ES-I3 (cell line): ENCODE measurements around the gene HEATR9.

Experiments
- H3K36me3 ChIP-seq: 2 replicates; pipeline ENCODE4 v1.6.1; 2013; ENCODE audit warnings: mild to moderate bottlenecking, low read length, control low read depth, moderate library complexity; ENCODE audit not compliant: insufficient read depth
- H3K4me1 ChIP-seq: 2 replicates; pipeline ENCODE4 v1.6.1; 2013; ENCODE audit warnings: mild to moderate bottlenecking, control low read depth, low read length; ENCODE audit not compliant: insufficient read depth
- H3K9ac ChIP-seq: 2 replicates; pipeline ENCODE4 v1.6.1; 2013; ENCODE audit warnings: low read depth, mild to moderate bottlenecking, low read length, moderate library complexity
- H3K9me3 ChIP-seq: 2 replicates; pipeline ENCODE4 v1.6.1; 2013; ENCODE audit warnings: mild to moderate bottlenecking, low read length, moderate library complexity; ENCODE audit not compliant: control insufficient read depth, insufficient read depth

The HEATR9 gene

DNA sequence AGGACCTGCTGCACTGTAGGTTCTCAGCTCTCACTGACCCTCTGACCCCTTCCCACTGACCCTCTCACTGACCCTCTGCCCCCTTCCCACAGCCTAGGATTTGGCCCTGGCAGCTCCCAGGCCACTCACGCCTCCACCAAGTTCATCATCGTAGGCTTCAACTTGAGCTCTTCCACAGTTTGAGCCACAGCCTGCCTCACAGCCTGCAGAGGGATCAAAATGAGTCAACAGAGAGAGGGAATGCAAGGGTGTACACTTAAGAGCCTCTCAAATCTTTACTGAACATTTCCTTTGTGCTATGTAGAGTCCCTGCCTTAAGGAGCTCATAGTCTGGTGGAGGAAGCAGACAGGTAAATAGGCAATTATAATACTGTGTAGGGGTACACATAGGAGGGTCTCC lies 12.1 kb downstream of the HEATR9 start:
- Histone ChIP-seq H3K9ac (no peak overlapping the region), H3K4me1 (no peaks in the 10 kb centered on the region), H3K36me3 (peaks cover 4% of the 10 kb centered on the region; the same call in 1 of the 2 replicates)

DNA sequence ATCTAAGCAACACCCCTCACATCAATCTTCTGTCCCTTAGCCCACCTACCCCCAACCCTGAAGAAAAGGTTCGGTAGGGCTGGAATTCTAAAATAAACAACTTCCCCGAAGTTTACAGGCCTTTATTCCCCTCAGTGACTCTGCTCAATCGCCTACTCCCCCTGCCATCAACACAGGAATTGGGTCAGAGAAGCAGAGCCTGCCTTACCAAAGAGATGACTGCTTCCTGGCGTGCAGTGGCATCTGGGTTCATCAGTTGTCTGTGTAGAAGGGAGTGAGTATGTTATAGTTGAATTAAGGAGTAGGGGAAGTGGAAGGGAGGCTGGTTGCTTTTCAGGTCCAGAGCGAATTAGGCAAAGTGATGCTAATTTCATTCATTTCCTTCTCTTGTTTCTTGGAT lies 12.7 kb downstream of the HEATR9 start:
- Histone ChIP-seq H3K9me3 (no peaks in the 10 kb centered on the region), H3K9ac (no peak overlapping the region), H3K36me3 (peaks cover 8% of the 10 kb centered on the region; the same call in 1 of the 2 replicates), H3K4me1 (peaks cover 4% of the 10 kb centered on the region; the same call in 1 of the 2 replicates)

More for the DNA sequence above, 12.1 kb downstream of the HEATR9 start:
- no peaks in the 10 kb centered on the region for H3K9me3 ChIP-seq

DNA sequence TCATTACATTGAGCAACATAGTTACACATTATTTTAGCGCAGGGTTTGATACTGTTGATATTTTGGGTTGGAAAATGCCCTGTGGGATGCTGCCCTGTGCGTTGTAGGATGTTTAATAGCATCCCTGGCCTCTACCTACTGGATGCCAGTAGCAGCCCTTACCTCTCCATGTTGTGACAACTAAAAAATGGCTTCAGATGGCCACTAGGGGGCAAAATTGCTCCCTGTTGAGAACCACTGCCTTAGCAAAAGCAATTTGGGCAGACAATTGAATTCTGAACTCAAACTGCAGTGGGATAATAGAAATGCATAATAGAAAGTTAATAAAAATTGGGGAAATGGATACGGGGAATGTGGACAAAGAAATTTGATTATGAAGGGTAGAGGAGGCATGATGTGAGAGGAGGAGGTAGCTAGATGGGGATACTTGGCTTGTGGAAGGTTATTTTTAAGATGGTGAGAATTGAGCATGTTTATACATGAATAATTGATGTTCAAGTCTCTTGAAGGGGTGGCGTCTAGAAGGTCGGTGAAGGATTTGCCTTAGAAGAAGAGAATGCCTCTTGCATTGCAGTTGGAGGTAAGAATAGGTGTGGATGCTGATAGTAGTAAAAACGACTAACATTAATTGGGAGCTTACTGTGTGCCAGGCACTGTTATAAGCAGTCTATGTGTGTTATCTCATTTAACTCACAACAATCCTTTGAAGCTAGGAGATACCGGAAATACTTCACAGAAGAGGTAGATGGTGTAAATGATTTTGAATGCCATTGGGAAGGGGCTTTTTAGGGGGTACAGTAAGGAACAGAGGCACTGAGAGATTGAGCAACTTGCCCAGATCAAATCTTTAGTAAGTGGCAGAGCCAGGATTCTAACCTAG lies 19.0 kb downstream of the HEATR9 start:
- Histone ChIP-seq H3K36me3 (peaks cover 8% of the 10 kb centered on the region; the same call in 1 of the 2 replicates), H3K9ac (no peak overlapping the region), H3K4me1 (peaks cover 4% of the 10 kb centered on the region; the same call in 1 of the 2 replicates), H3K9me3 (no peaks in the 10 kb centered on the region)

DNA sequence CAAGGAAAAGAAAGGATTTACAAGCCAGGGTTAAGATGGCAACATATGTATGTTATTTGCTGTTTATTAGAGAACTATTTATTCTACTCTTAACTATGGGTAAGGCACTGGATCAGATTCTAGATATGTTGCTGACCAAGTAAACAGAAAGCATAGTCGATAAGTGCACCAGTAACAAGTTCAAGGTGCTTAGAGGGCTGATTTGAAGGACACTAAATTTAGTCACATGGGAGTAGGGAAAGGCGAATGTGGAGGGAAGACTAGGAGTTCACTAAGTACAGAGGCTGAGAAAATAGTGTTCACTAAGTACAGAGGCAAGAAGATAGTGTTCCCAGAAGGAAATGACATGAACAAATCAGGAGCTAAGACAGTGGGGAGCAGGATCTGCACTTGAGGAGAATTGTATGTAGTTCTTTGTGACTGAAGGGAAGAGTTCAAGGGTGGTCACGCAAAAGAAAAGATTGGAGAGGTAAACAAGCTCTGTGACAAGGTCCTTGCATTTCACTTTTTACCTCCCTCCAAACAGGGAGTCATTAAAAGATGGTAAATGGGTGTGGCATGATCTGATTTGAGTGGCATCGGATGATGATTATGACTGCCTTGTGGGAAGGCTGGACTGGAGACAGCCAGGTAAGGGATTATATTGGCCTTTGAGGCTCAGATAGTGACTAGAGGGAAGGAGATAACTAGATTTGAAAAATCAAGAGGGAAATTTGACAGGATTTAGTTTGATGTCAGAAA lies 20.9 kb downstream of the HEATR9 start:
- H3K9ac ChIP-seq = no peak overlapping the region
- H3K9me3 ChIP-seq = no peaks in the 10 kb centered on the region
- H3K4me1 ChIP-seq = peaks cover 4% of the 10 kb centered on the region; the same call in 1 of the 2 replicates
- H3K36me3 ChIP-seq = peaks cover 18% of the 10 kb centered on the region

DNA sequence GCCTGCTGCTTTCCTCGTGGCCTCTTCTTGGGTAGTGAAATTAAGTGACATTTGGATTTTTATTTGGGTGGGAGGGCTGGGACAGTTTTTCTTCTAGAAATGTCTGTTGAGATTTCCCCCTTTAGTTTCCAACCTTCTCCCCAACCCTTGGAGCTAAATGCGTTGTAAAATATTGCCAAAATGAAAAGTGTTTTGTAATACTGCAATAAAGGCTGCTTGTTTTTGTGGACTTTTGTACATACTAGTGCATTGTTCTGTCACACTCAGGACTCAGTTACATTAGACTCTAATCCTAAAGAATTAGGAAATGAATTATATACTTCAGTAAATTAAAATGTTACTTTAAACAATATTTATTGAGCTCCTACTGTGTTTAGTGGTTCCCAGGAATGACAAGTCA lies 21.7 kb downstream of the HEATR9 start:
- Histone ChIP-seq H3K9me3 (no peaks in the 10 kb centered on the region), H3K4me1 (peaks cover 4% of the 10 kb centered on the region; the same call in 1 of the 2 replicates), H3K36me3 (peaks cover 24% of the 10 kb centered on the region), H3K9ac (no peak overlapping the region)

DNA sequence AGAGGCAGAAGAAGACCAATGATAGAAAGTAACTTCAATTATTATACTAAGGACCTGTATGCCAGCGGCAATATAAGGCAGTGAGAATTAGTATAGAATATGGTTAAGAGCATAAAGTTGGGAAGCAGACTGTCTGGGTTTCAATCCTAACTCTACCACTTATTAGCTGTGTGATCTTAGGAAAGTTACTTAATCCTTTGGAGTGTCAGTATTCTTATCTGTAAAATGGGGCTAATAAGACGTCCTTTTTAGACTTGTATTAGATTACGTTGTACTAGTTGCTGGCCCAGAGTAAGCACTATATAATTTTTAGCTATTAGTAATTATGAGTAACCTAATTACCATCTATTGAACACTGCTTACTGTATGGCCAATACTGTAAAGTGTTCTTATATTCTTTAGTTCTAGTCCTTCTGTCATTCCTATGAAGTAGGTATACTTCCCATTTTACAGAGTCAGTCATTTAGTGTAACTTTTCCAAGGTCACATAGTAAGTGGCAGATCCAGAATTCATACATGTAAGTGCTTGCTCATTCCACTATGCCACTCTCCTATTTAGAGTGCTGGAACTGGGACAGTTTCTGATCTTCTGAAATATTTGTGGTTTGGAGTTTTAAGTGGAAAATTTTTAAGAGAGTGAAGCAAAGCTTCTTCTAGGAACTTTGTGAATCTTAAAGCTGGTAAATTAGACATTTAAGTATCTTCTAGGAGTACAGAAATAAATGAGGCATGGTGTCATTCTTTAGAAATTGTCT lies 22.5 kb downstream of the HEATR9 start:
- peaks cover under 1% of the 10 kb centered on the region; the same call in 1 of the 2 replicates for H3K4me1 ChIP-seq
- no peaks in the 10 kb centered on the region for H3K9me3 ChIP-seq
- no peak overlapping the region for H3K9ac ChIP-seq
- H3K36me3 ChIP-seq = peaks cover 26% of the 10 kb centered on the region

DNA sequence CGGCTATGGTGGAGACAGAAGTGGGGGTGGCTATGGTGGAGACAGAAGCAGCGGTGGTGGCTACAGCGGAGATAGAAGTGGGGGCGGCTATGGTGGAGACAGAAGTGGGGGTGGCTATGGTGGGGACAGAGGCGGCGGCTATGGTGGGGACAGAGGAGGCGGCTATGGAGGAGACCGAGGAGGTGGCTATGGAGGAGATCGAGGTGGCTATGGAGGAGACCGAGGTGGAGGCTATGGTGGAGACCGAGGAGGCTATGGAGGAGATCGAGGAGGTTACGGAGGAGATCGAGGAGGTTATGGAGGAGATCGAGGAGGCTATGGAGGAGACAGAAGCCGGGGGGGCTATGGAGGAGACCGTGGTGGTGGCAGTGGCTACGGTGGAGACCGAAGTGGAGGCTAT lies 24.1 kb downstream of the HEATR9 start:
- H3K9ac ChIP-seq = no peak overlapping the region
- H3K9me3 ChIP-seq = no peaks in the 10 kb centered on the region
- no peaks in the 10 kb centered on the region for H3K4me1 ChIP-seq
- peaks cover 24% of the 10 kb centered on the region for H3K36me3 ChIP-seq

DNA sequence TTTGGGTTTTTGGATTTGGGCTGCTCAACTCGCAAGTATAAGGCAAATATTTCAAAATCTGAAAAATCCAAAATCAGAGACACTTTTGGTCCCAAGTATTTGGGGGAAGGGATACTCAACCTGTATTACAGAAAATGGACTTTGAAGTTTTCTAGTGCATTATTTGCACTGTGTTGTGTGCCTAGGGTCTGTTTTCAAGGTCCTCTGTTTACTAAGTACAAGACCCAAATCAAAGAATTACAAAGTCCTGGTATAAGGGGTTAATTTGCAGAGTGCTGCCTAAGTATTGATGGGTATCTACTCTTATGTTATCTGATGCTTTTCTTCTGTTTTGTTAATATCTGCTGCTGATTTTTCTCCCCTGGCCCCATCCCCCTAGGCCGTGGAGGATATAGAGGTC lies 25.0 kb downstream of the HEATR9 start:
- Histone ChIP-seq H3K4me1 (no peaks in the 10 kb centered on the region), H3K36me3 (peaks cover 24% of the 10 kb centered on the region), H3K9ac (no peak overlapping the region), H3K9me3 (no peaks in the 10 kb centered on the region)

DNA sequence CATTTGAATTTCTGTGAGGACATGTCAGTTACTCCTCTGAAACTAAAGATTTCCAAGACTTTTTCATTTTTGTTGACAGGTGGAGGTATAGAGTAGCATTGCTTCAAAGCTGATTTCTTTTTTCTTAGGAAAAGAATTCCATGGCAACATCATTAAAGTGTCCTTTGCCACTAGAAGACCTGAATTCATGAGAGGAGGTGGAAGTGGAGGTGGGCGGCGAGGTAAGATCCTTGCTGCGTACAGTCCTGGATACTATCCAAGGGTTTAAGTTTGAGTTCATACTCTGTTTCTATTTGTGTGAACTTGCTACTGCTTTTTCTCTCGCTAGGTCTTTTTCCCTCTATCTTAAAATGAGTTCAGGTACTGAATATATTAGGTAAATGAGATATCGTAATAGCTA lies 26.5 kb downstream of the HEATR9 start:
- no peaks in the 10 kb centered on the region for H3K4me1 ChIP-seq
- no peak overlapping the region for H3K9ac ChIP-seq
- H3K9me3 ChIP-seq = no peaks in the 10 kb centered on the region
- peaks cover 36% of the 10 kb centered on the region for H3K36me3 ChIP-seq

DNA sequence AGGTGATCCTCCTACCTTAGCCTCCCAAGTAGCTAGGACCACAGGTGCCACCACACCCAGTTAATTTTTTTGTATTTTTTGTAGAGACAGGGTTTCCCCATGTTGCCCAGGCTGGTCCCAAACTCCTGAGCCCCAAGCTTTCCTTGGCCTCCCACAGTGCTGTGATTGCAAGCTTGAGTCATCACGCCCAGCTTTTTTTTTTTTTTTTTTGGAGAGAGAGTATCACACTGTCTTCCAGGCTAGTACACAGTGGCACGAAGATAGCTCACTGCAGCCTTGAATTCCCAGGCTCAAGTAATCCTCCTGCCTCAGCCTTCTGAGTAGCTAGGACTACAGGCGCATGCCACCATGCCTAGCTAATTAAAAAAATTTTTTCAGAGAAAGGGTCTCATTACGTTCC lies 27.2 kb downstream of the HEATR9 start:
- no peaks in the 10 kb centered on the region for H3K4me1 ChIP-seq
- no peak overlapping the region for H3K9ac ChIP-seq
- no peaks in the 10 kb centered on the region for H3K9me3 ChIP-seq
- H3K36me3 ChIP-seq = peaks cover 39% of the 10 kb centered on the region

DNA sequence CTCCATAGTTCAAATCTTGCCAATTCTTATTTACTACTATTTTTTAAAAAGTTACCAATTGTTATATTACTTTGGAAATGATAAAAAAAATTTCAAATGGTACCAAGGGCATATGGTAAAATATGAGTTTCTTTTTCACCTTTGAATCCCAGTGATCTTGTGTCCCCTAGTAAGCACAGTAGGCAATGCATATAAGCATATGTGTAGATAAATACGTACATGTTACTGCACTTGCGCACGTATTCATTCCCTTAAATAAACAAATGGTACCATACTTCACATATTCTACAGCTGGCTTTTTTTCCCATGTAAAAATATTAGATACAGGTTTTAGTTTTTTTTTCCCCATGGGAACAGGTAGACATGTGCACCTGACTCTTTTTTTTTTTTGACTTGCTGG lies 27.6 kb downstream of the HEATR9 start:
- no peak overlapping the region for H3K9ac ChIP-seq
- peaks cover 39% of the 10 kb centered on the region for H3K36me3 ChIP-seq
- H3K9me3 ChIP-seq = no peaks in the 10 kb centered on the region
- no peaks in the 10 kb centered on the region for H3K4me1 ChIP-seq

DNA sequence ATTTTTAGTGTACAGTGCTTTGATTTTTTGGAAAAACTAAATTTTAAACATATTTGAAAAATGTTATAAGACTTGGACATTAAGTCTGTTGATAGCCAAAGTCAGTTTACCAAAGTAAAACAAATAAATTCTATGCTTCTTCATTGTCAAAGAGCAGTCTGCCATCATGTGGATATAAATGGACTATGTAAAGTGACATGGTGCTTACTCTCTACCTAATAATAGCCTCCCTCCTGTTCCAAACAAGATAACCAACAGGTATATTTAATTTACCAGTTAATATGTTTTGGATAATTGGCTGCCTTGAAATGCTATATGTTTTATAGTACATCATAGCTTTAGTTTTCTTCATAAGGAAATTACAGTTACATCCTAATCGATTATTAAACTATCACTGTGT lies 43.5 kb downstream of the HEATR9 start:
- Histone ChIP-seq H3K36me3 (peaks cover 30% of the 10 kb centered on the region), H3K4me1 (no peaks in the 10 kb centered on the region)

DNA sequence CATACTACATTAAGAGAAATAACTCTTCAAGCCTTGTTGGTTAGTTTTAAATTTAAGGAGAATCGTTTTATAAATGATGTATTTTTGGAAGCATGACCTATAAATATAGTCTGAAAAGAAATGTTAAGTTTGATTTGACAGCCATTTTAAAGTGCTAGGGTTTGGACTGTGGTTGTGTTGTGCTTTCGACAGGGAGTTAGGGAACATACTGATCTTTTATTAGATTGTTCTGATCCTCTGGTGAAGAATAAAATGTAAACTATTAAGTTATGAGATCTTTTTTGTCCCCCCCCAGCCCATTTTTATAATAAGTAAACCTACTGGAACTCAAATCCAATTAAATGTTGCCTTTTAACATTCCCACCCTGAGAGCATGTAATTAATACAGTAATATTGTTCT lies 47.4 kb downstream of the HEATR9 start:
- peaks cover 30% of the 10 kb centered on the region for H3K36me3 ChIP-seq
- no peaks in the 10 kb centered on the region for H3K4me1 ChIP-seq
- no peaks in the 10 kb centered on the region for H3K9me3 ChIP-seq
- no peak overlapping the region for H3K9ac ChIP-seq

More for the DNA sequence above, 43.5 kb downstream of the HEATR9 start:
- Histone ChIP-seq H3K9ac (no peak overlapping the region), H3K9me3 (no peaks in the 10 kb centered on the region)

DNA sequence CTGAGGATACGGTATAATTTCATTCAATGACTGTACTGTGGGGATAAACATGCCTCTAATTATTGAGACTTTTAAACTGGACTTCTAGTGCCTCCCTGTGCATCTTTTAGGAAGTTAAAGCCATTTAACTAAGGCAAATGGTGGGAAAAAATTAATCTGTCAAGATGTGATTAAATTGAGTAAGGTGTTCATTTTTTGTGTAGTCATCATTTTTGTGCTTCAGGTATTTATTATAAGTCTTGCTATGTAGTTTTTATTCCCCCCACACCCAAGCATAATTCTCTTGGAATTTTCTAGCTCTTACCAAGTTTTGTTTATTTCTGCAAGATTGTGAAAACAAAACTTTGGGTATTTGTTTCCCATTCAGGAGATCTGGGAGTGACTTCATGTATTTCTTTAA lies 49.2 kb downstream of the HEATR9 start:
- Histone ChIP-seq H3K9me3 (no peaks in the 10 kb centered on the region), H3K4me1 (no peaks in the 10 kb centered on the region), H3K36me3 (peaks cover 21% of the 10 kb centered on the region), H3K9ac (no peak overlapping the region)
